ENCODE results near the gene MON2.

Gene MON2

DNA sequence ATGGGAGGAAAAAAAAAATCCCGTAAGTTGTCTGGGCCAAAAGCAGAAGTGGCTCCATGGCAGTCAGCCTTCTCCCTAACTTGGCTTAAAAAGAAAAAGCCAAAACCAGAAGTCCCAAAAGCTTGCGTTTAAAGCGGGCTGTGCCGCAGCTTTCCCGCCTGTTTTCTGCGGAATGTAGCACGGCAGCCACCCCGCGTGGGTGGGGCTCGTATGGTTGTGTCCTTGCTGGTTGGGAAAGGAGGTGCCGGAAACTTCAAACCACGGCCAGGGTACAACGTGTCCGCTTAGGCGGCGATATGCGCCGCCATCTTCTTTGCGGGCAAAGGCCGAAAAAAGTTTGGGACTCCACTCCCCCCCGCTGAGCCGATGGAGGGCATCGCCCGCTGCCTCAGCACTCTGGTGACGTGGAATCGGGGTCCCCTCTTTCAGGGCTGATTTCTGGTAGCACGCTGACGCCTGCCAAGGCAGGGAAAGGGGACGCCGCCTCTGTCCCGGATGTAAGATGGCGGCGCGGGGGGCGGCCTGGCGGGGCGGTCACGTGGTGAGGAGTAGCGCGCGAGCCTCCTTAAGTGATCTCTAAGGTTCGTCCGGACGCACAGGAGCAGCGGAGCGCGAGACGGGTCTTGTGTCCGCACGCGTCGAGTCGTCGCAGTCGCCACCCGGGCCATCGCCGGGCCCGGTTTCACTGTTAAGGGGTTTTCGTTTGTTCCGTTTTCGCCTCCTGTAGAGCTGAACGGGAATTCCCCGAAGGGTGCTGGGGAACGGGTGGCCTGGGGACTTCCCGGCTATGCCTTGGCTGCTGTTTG is 135.8 kb downstream of the MON2 start:
- H3K4me1 Mint-ChIP-seq, result peaks cover 45% of the 10 kb centered on the region
- ATAC-seq (peak; percentile 71), DNase-seq (peak; percentile 87)
- H3K9me3 Mint-ChIP-seq, result no peaks in the 10 kb centered on the region
- H3K4me3 Mint-ChIP-seq, result peak overlapping the region; percentile 93
- no peaks in the 10 kb centered on the region for H3K27me3 Mint-ChIP-seq
- peak overlapping the region; percentile 98 for H3K27ac Mint-ChIP-seq
- peaks cover 14% of the 10 kb centered on the region for H3K36me3 Mint-ChIP-seq (ENCODE audit: low read depth)

DNA sequence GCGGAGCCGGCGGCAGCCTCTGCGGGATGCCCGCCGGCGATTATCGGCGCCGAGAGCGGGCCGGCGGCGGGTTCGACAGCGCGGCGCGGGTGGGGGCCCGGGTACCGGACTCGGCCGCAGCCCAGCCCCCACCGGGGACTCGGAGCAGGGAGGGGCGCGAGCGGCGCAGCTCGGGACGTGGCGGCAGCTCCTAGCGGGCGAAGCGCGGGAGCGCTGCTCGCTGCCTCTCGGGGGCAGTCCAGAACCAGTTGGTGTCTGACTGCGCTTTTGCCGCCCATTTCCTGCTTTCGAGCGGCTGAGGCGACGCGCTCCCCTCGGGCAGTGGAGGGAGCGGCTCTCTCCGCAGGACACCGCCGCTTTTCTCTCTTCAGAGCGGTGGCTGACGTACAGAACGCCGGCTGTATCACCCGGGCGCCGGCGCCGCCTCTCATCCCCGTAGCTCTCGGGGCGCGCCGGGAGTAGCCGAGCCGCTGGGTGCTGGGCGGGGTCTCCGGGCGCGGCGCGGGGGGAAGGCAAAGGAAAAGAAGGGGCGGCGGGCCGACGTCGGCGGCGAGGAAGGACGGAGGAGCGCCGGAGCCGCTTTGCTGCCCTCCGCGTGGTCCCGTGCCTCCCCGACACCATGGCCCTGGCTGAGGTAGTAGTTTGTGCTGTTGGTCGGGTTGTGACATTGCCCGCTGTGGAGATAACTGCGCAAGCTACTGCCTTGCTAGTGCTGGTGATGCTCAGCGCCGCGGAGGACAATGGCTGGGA is 136.6 kb downstream of the MON2 start:
- Mint-ChIP-seq H3K9me3 (no peaks in the 10 kb centered on the region), H3K4me3 (peak overlapping the region; percentile 93), H3K27ac (peak overlapping the region; percentile 98), H3K27me3 (no peaks in the 10 kb centered on the region), H3K36me3 (ENCODE audit: low read depth) (peaks cover 14% of the 10 kb centered on the region), H3K4me1 (peaks cover 45% of the 10 kb centered on the region)
- ATAC-seq (peak; percentile 81), DNase-seq (peak; percentile 76)

DNA sequence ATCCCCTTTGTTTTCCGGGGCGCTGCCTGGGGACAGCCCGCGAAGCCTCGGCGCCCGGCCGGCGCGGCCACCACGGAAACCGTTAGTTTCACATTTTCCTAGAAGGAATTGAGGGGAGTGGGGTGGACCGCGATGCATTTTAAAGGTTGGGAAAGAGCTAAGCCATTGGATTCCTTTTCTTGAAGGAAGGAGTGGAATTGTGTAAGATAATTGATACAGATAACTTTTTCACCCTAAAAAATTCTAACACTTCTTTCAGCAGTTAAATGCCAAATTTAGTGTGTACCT is 137.1 kb downstream of the MON2 start:
- peaks cover 45% of the 10 kb centered on the region for H3K4me1 Mint-ChIP-seq
- ATAC-seq, result no peak
- H3K27ac Mint-ChIP-seq, result peak overlapping the region; percentile 95
- peaks cover 14% of the 10 kb centered on the region for H3K36me3 Mint-ChIP-seq (ENCODE audit: low read depth)
- peak overlapping the region; percentile 93 for H3K4me3 Mint-ChIP-seq
- DNase-seq, result no peak
- no peaks in the 10 kb centered on the region for H3K27me3 Mint-ChIP-seq
- no peaks in the 10 kb centered on the region for H3K9me3 Mint-ChIP-seq

DNA sequence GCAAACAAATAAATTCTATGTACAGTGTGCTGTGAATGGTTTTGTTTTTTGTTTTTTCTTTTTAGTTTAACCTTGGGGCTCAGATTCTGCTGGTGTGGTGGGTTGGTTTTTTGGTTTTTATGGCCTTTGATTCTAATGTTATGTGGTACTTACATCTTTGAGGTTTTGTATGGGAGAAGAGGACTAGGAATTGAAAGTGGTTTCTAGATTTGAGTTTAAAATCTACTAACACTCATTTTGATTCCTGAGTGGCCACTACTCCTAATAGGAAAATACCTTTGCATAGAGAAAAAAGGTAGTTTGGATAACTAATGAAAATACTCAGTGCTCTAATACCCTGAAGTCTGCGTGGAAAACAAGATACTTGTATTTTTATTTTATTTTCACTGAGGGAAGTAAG is 137.7 kb downstream of the MON2 start:
- peak overlapping the region; percentile 93 for H3K4me3 Mint-ChIP-seq
- H3K4me1 Mint-ChIP-seq, result peaks cover 45% of the 10 kb centered on the region
- H3K27ac Mint-ChIP-seq, result peak overlapping the region; percentile 95
- no peaks in the 10 kb centered on the region for H3K27me3 Mint-ChIP-seq
- peaks cover 14% of the 10 kb centered on the region for H3K36me3 Mint-ChIP-seq (ENCODE audit: low read depth)
- H3K9me3 Mint-ChIP-seq, result no peaks in the 10 kb centered on the region
- ATAC-seq, result no peak
- DNase-seq, result no peak

DNA sequence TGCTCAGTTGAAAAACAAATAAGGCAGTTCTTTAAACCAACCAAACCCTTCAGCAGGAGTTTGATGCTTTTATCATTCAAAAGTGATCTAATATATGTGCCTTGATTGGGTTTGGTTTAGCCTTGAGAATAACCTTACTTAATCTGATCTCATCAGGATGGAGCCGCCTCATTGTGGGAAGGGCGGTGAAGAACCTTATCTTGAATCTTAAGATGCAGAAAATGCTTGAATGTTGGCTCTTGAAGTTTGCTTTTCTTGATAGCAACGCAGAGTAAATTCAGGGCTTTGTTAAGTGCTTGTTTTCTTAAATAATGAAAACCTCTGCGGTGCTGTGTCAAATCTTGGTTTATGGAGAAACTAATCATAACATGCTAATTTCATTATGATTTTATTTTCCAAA is 138.2 kb downstream of the MON2 start:
- DNase-seq (no peak), ATAC-seq (no peak)
- Mint-ChIP-seq H3K27me3 (no peaks in the 10 kb centered on the region), H3K27ac (peak overlapping the region; percentile 95), H3K4me3 (peak overlapping the region; percentile 93), H3K9me3 (no peaks in the 10 kb centered on the region), H3K36me3 (ENCODE audit: low read depth) (peaks cover 14% of the 10 kb centered on the region), H3K4me1 (peaks cover 45% of the 10 kb centered on the region)

DNA sequence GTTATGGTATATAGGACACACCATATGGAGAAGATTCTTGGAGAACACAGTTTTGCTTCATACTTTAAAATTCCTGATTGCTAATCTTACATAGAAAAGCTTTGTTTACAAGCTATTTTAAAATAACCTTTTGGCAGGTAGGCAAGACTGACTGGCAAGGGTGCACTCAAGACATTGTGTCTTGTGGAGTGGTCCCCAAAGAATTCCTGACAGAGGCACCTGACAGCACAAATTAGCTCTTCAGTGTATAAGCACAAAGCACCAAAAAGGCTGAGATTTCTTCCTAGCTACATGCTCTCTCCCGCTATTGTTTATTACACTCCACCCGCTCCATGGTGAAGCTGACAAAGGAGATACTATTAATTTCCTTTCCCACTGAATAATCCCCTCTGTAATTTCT is 139.4 kb downstream of the MON2 start:
- no peaks in the 10 kb centered on the region for H3K9me3 Mint-ChIP-seq
- peaks cover 14% of the 10 kb centered on the region for H3K36me3 Mint-ChIP-seq (ENCODE audit: low read depth)
- peaks cover 41% of the 10 kb centered on the region for H3K4me1 Mint-ChIP-seq
- no peak for DNase-seq
- no peaks in the 10 kb centered on the region for H3K27me3 Mint-ChIP-seq
- no peak overlapping the region for H3K4me3 Mint-ChIP-seq
- ATAC-seq, result no peak
- H3K27ac Mint-ChIP-seq, result peak overlapping the region; percentile 22

DNA sequence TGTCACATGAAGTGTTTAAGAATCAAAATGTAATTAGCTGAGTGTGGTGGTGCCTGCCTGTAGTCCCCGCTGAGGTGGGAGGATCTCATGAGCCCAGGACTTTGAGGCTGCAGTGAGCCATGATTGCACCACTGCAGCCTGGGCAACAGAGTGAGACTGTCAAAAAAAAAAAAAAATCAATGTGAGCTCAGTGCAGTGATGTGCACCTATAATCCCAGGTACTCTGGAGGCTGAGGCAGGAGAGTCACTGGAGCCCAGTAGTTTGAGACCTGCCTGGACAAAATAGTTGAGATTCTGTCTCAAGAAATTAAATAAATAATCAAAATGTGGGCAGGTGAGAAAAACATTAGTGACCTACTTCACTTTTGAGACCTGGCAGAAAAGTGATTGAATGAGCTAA is 140.0 kb downstream of the MON2 start:
- Mint-ChIP-seq H3K36me3 (ENCODE audit: low read depth) (peaks cover 14% of the 10 kb centered on the region), H3K4me3 (no peak overlapping the region), H3K27me3 (no peaks in the 10 kb centered on the region), H3K27ac (no peak overlapping the region), H3K4me1 (peaks cover 35% of the 10 kb centered on the region), H3K9me3 (no peaks in the 10 kb centered on the region)
- DNase-seq, result no peak
- no peak for ATAC-seq

DNA sequence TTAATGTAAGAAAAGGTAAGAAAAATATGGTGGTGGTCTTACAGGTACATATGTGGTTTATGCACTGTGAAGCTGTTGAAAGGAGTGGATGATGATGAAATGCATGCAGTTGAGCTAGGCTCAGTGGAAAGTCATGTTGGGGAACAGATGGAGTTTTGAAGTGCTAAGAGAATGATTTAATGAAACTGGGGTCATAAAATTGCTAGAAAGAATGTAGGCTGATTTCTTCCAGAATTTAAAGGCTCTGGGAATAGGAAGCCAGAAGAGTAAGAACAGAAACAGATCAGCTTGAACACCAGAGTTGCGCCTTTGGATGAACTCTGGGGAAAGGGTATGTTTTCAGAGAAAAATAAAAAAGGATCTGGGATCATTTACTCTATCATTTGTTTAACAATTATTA is 146.5 kb downstream of the MON2 start:
- Mint-ChIP-seq H3K27me3 (no peaks in the 10 kb centered on the region), H3K4me1 (no peaks in the 10 kb centered on the region), H3K36me3 (ENCODE audit: low read depth) (no peaks in the 10 kb centered on the region), H3K4me3 (no peak overlapping the region), H3K9me3 (no peaks in the 10 kb centered on the region), H3K27ac (no peak overlapping the region)
- ATAC-seq (no peak), DNase-seq (no peak)

DNA sequence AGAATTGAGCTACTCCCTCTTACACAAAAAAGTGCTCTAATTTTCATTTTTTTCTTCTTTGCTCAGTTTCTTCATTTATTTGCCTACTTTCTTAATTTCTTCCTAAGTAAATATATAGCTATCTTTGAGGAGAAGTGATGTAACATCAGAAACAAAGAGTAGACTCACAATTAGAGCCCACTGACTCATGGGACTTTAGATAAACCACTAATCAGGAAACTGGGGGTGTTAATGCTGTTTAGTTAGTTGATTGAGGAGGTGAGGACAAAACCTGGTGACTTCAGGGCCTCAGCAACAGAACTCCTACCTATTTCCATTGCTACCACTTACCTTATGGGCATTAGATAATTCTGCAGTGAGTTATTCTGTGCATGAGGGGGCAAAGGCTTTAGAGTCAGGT is 151.7 kb downstream of the MON2 start:
- H3K4me1 Mint-ChIP-seq, result peaks cover 8% of the 10 kb centered on the region
- no peak overlapping the region for H3K4me3 Mint-ChIP-seq
- no peaks in the 10 kb centered on the region for H3K36me3 Mint-ChIP-seq (ENCODE audit: low read depth)
- no peaks in the 10 kb centered on the region for H3K27me3 Mint-ChIP-seq
- H3K9me3 Mint-ChIP-seq, result no peaks in the 10 kb centered on the region
- H3K27ac Mint-ChIP-seq, result no peak overlapping the region
- no peak for DNase-seq
- ATAC-seq, result no peak

DNA sequence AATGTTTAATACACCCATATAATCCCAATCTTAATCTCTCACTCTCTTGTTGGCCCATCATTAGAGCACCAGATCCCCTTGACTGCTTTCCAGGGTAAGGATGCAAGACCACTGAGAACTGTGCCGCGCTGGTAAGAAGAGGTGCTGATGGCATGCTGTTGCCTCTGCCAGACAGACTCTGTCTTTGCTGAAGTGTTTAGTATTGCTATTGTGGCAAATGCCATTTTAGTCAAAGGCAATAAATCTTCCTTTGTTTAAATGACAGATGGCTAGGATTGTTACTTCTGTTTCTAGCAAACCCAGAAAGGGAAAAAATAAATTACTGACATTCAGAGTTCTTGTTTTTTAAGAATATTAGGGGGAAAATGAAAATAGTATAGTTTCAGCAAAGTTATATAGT is 152.3 kb downstream of the MON2 start:
- Mint-ChIP-seq H3K36me3 (ENCODE audit: low read depth) (no peaks in the 10 kb centered on the region), H3K27ac (no peak overlapping the region), H3K4me1 (peaks cover 8% of the 10 kb centered on the region), H3K9me3 (no peaks in the 10 kb centered on the region), H3K4me3 (no peak overlapping the region), H3K27me3 (no peaks in the 10 kb centered on the region)
- ATAC-seq (no peak), DNase-seq (no peak)

DNA sequence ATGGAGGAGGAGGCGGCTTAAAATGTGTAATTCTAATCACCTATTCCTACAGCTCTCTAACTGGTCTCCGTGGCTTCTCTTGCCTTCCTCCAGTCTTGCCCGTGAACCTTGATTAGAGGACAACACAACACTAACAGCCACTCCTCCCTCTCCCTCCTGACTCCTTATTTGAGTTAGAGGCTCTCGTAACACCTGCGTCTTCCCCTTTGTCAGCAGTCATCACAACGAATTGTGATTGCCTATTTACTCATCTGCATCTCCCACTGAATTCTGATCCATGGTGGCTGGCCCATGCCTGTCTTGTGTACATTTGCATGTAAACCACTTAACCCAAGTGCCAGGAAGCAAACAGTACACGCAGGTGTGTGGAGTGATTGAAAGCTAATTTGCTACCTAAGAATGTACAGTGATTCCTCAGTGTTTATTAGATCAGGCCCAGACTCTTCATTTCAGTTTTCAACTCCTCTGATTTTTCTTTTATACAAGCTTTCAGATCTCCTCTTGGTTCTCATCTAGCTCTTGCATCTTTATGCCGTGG is 154.5 kb downstream of the MON2 start:
- Mint-ChIP-seq H3K36me3 (ENCODE audit: low read depth) (no peaks in the 10 kb centered on the region), H3K27ac (no peak overlapping the region), H3K27me3 (no peaks in the 10 kb centered on the region), H3K4me3 (no peak overlapping the region), H3K9me3 (no peaks in the 10 kb centered on the region), H3K4me1 (peaks cover 8% of the 10 kb centered on the region)
- no peak for DNase-seq
- ATAC-seq, result no peak

DNA sequence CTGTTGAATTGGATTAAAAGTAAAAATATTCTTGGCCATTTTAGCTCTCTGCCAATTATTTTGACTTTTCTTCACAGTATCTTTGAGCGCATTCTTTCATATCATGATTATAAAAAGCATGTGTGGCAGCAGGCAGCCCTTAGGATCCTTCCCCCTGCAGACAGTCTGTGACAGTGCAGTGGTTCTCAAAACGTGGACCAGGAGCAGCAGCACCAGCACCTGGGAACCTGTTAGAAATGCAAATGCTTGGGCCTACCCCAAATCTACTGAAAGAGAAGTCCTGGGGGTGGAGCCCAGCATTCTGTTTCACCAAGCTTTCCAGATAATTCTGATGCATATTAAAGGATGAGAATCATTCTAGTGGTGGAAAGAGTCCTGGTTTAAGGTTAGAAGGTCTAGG is 155.6 kb downstream of the MON2 start:
- Mint-ChIP-seq H3K36me3 (ENCODE audit: low read depth) (no peaks in the 10 kb centered on the region), H3K4me1 (peaks cover 8% of the 10 kb centered on the region), H3K27me3 (peaks cover 7% of the 10 kb centered on the region), H3K27ac (no peak overlapping the region), H3K4me3 (no peak overlapping the region), H3K9me3 (no peaks in the 10 kb centered on the region)
- ATAC-seq (no peak), DNase-seq (no peak)

DNA sequence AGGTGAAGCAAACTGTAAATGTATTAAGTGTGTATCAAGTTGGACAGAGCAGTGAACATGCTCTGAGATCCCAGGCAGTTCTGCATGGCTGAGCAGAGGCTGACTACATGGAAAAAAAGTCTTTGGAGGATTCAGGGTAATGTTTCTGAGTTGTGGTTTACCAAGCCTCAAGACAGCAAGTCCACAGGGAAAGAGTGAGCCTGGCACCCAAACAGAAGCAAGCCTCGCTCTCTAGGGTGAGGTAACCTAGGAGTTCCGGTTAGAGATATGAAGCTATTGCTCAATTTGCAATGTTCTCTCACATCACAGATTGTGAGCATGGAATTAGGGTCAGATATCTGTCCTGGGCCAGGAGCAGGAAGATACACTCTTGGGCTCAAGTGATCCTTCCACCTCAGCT is 158.6 kb downstream of the MON2 start:
- Mint-ChIP-seq H3K27ac (no peak overlapping the region), H3K9me3 (peaks cover 3% of the 10 kb centered on the region), H3K4me3 (no peak overlapping the region), H3K36me3 (ENCODE audit: low read depth) (no peaks in the 10 kb centered on the region), H3K27me3 (peaks cover 22% of the 10 kb centered on the region), H3K4me1 (no peaks in the 10 kb centered on the region)
- ATAC-seq, result no peak
- no peak for DNase-seq

DNA sequence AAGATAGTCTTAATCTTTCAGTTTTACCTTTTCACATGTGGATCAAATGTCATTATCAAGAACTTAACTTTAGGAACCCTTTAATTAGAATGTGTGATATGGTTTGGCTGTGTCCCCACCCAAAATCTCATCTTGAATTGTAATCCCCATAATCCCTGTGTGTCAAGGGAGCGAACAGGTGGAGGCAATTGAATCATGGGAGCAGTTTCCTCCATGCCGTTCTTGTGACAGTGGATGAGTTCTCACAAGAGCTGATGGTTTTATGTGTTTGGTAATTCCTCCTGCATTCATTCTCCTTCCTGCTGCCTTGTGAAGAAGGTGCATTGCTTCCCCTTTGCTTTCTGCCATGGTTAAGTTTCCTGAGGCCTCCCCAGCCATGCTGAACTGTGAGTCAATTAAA is 160.6 kb downstream of the MON2 start:
- Mint-ChIP-seq H3K4me1 (peaks cover 3% of the 10 kb centered on the region), H3K9me3 (peaks cover 3% of the 10 kb centered on the region), H3K4me3 (no peak overlapping the region), H3K27me3 (peaks cover 34% of the 10 kb centered on the region), H3K27ac (no peak overlapping the region), H3K36me3 (ENCODE audit: low read depth) (no peaks in the 10 kb centered on the region)
- no peak for DNase-seq
- no peak for ATAC-seq

DNA sequence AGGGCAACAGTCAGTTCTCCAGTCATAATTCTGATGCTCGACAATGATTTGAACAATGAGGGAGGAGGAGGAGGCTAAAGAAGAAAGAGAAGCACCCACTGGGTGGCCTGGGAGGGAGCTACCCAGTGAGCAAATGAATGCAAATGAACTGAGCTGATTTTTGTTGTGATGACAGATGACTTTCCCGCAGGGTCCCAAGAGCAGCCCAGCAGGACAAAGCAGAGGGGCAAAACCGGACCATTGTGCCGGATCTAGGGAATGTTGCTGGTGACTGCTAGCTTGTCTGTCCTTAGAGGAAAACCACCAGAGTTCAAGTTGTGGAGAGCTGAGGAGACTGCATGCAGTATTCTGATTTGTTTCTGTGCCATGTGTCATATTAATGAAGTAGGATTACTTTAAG is 162.8 kb downstream of the MON2 start:
- H3K4me3 Mint-ChIP-seq, result no peak overlapping the region
- DNase-seq (no peak), ATAC-seq (no peak)
- no peak overlapping the region for H3K27ac Mint-ChIP-seq
- H3K4me1 Mint-ChIP-seq, result peaks cover 12% of the 10 kb centered on the region
- peaks cover 52% of the 10 kb centered on the region for H3K27me3 Mint-ChIP-seq
- peaks cover 3% of the 10 kb centered on the region for H3K9me3 Mint-ChIP-seq
- peaks cover 3% of the 10 kb centered on the region for H3K36me3 Mint-ChIP-seq (ENCODE audit: low read depth)

All from activated naive CD8-positive, alpha-beta T cell treated with anti-CD3 and anti-CD28 coated beads, Interleukin-2, amount 50 U/mL, for 24 hours (primary cell).